C4-2B (cell line): ENCODE data around the gene SMURF1.

Source experiments
- H3K27ac ChIP-seq: fragments of 450-650 bp; 2 replicates; pipeline ENCODE4 v1.5.1; 2017
- CTCF ChIP-seq: fragments of 450-650 bp; conservative IDR thresholded peaks from 2 replicates; pipeline ENCODE4 v1.5.1; 2017; ENCODE audit warnings: mild to moderate bottlenecking
- ZFX ChIP-seq: fragments of 450-650 bp; IDR thresholded peaks from 2 replicates; pipeline ENCODE4 v1.6.1; 2017

Gene SMURF1

GRCh38 chr7:99126921-99127553, 16.9 kb downstream of the SMURF1 start:
- H3K27ac ChIP-seq = peak overlapping the region; percentile 15; the same call in 1 of the 2 replicates
- no peak for TF ChIP-seq CTCF
- TF ChIP-seq ZFX = no peak

GRCh38 chr7:99125505-99125865, 18.4 kb downstream of the SMURF1 start:
- TF ChIP-seq ZFX (no peak), CTCF (no peak)
- H3K27ac ChIP-seq = peak overlapping the region; percentile 18; the same call in 1 of the 2 replicates

GRCh38 chr7:99124751-99125504, 19.0 kb downstream of the SMURF1 start:
- TF ChIP-seq CTCF (no peak), ZFX (no peak)
- peak overlapping the region; percentile 18; the same call in 1 of the 2 replicates for H3K27ac ChIP-seq

- H3K27ac ChIP-seq = no peak overlapping the region
- no peak for TF ChIP-seq ZFX
- TF ChIP-seq CTCF = no peak
Observed at GRCh38 chr7:99124236-99124635, 19.7 kb downstream of the SMURF1 start.

GRCh38 chr7:99123571-99124033, 20.3 kb downstream of the SMURF1 start:
- no peak for TF ChIP-seq CTCF
- no peak for TF ChIP-seq ZFX
- no peak overlapping the region for H3K27ac ChIP-seq

GRCh38 chr7:99122762-99123161, 21.1 kb downstream of the SMURF1 start:
- TF ChIP-seq ZFX = no peak
- no peak for TF ChIP-seq CTCF
- no peak overlapping the region for H3K27ac ChIP-seq

GRCh38 chr7:99121496-99122021, 22.3 kb downstream of the SMURF1 start:
- TF ChIP-seq CTCF = no peak
- TF ChIP-seq ZFX = no peak
- no peak overlapping the region for H3K27ac ChIP-seq
